Activated CD8-positive, alpha-beta memory T cell treated with anti-CD3 and anti-CD28 coated beads, Interleukin-2, amount 10 ng/mL, durations not matched to agents 7 days and 5 days (primary cell): ENCODE results near the gene REG3G. TPM values are rescaled to one million over a fixed set of nuclear protein-coding genes. Genes with fewer than 3 reads are reported as not detected.

Source experiments
- ATAC-seq: fragments of 150-1000 bp; cut with Tn5 transposase; one replicate; pipeline ENCODE4 v1.10.0; 2021; ENCODE audit warnings: moderate library complexity
- CTCF ChIA-PET: fragments of 350-600 bp; sonication (Branson Sonifier 250); formaldehyde crosslinking; loops from one replicate; lab custom pipeline; 2021; ENCODE audit warnings: antibody characterized with exemption; lab: Charles Lee
- DNase-seq: peaks from one replicate; pipeline ENCODE4 v3.0.0-alpha.2; 2020
- H3K27ac Mint-ChIP-seq: one replicate; pipeline ENCODE4 v1.8.0; 2021; ENCODE audit warnings: mild to moderate bottlenecking, mixed read lengths
- H3K27me3 Mint-ChIP-seq: one replicate; pipeline ENCODE4 v1.8.0; 2021; ENCODE audit warnings: mixed read lengths
- H3K36me3 Mint-ChIP-seq: one replicate; pipeline ENCODE4 v1.8.0; 2021; ENCODE audit warnings: mild to moderate bottlenecking, mixed read lengths
- H3K4me1 Mint-ChIP-seq: one replicate; pipeline ENCODE4 v1.8.0; 2021; ENCODE audit warnings: mixed read lengths
- H3K4me3 Mint-ChIP-seq: one replicate; pipeline ENCODE4 v1.8.0; 2021; ENCODE audit warnings: mild to moderate bottlenecking, moderate library complexity, mixed read lengths
- H3K9me3 Mint-ChIP-seq: one replicate; pipeline ENCODE4 v1.8.0; 2022; ENCODE audit warnings: low read depth, mixed read lengths
- total RNA-seq, 2 experiments: library from RNA; stranded (reverse); gene quantifications; one replicate each; pipeline ENCODE4 v1.2.3, GENCODE V29; 2021

Gene REG3G
- total RNA-seq, 2 experiments from 2014 or later = not detected

DNA sequence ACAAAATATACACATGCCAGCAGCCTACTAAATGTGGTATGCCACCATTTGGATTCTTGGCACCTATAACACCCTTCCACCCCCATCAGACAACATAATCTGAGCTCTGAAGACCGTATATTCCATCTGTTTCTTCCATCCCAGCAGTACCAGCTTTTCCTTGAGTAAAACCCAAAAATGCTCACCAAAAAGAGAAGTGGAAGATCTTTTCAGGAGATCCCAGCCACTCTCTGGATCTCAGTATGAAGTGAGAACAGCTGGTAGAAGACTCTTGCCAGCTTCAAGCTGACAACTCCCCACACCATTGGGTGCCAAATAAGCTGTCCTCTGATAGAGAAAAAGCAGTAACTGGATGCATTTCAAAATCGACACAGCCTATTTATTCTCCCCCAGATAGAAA is 39.7 kb downstream of the REG3G start:
- peaks cover 7% of the 10 kb centered on the region for H3K9me3 Mint-ChIP-seq
- no peak overlapping the region for H3K27ac Mint-ChIP-seq
- DNase-seq (no peak), ATAC-seq (no peak)
- CTCF ChIA-PET = no interaction called here
- H3K4me1 Mint-ChIP-seq = no peaks in the 10 kb centered on the region
- H3K27me3 Mint-ChIP-seq = no peaks in the 10 kb centered on the region
- H3K36me3 Mint-ChIP-seq = no peaks in the 10 kb centered on the region
- no peak overlapping the region for H3K4me3 Mint-ChIP-seq

DNA sequence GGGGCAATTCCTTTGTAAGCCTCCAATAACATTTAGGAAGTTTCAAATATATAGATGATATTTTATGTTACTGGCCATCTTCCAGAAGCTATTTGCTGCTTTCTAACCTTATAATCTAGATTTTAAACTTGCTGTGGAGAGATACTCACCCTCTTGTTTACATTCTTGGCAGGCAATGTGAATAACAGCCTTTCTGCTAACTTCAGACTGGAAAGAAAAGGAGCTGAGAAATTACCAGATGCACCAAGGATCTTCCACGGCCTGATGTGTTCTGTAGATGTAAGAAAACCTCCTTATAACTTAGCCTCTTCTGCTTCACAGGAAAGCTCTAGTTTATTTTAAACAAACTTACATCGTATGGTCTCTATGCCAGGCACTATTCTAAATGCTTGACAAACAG is 45.6 kb downstream of the REG3G start:
- no peaks in the 10 kb centered on the region for H3K27me3 Mint-ChIP-seq
- H3K27ac Mint-ChIP-seq = no peak overlapping the region
- no peaks in the 10 kb centered on the region for H3K36me3 Mint-ChIP-seq
- no peaks in the 10 kb centered on the region for H3K4me1 Mint-ChIP-seq
- no peak overlapping the region for H3K4me3 Mint-ChIP-seq
- DNase-seq (no peak), ATAC-seq (no peak)
- CTCF ChIA-PET = no interaction called here
- H3K9me3 Mint-ChIP-seq = peaks cover 9% of the 10 kb centered on the region

Other genes with a start within 250 kb of the REG3G start
- not detected for gene REG1B, start 62.3 kb downstream of the REG3G start, total RNA-seq
- not detected for gene REG1A, start 94.8 kb downstream of the REG3G start, total RNA-seq
- gene REG3A, start 134.1 kb downstream of the REG3G start, total RNA-seq = not detected